GM21717 (cell line): Measurements from ENCODE around the gene BPNT1.
"Not testable (repeated sequence)": the region's sequence is repeated elsewhere in the genome, so short reads cannot be mapped to it uniquely, and the experiment has no call there.

Experiments
- ATAC-seq: cut with Tn5 transposase; IDR thresholded peaks from one replicate; pipeline ENCODE4 v1.9.1; 2021; ENCODE audit warnings: mild to moderate bottlenecking, moderate library complexity; ENCODE audit not compliant: unreplicated experiment

The BPNT1 gene

GRCh38 chr1:220084460-220084859 lies 5.1 kb downstream of the BPNT1 start:
- ATAC-seq: no peak

GRCh38 chr1:220077887-220078286 lies 11.7 kb downstream of the BPNT1 start:
- no peak for ATAC-seq

- no peak for ATAC-seq
These were observed 12.5 kb downstream of the BPNT1 start for GRCh38 chr1:220076861-220077762.

GRCh38 chr1:220067269-220068204 lies 22.1 kb downstream of the BPNT1 start:
- ATAC-seq: no peak

DNA sequence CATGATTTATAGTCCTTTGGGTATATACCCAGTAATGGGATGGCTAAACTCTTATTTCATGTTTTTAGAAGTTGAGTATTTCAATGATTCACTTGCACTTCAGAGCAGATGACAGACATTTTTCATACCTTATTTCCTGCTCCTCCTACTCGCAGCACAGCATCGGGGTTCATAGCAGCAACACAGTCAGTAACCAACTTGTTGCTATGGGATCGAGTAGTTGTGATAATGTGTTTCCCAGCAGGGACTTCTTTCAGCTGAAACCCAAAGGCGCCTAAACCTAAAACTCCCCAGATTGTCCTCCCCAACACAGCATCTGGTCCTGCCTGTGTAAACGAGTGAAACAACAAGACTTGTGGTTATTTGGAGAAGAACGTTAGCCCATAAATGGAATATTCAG lies 27.0 kb downstream of the BPNT1 start:
- ATAC-seq: no peak

GRCh38 chr1:220060876-220061275 lies 28.7 kb downstream of the BPNT1 start:
- no peak for ATAC-seq

DNA sequence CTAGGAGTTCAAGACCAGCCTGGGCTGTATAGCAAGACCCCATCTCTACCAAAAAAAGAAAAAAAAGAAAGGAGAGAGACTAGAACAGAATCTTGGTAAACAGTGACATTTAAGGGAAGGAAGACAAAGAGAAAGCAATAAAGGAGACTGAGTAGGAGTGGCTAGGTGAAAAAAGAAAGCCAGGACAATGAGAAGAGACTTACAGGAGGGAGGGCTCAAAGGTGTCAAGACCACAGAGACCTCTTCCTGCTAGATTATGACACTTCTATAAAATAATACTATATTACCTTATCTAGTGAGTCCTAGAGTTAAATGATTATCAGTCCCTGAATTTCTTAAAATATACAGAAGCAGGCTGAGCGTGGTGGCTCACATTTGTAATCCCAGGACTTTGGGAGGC lies 33.2 kb downstream of the BPNT1 start:
- no peak for ATAC-seq

- ATAC-seq: peak; percentile 98
These were observed 43.3 kb downstream of the BPNT1 start, which contains the start of gene EPRS1 for GRCh38 chr1:220046052-220046930. TSS of gene EPRS1 (minus strand) at chr1:220046505. CDS start at chr1:220046388, 117 bp downstream.

GRCh38 chr1:220045356-220046051 lies 44.1 kb downstream of the BPNT1 start:
- peak; percentile 22 for ATAC-seq

DNA sequence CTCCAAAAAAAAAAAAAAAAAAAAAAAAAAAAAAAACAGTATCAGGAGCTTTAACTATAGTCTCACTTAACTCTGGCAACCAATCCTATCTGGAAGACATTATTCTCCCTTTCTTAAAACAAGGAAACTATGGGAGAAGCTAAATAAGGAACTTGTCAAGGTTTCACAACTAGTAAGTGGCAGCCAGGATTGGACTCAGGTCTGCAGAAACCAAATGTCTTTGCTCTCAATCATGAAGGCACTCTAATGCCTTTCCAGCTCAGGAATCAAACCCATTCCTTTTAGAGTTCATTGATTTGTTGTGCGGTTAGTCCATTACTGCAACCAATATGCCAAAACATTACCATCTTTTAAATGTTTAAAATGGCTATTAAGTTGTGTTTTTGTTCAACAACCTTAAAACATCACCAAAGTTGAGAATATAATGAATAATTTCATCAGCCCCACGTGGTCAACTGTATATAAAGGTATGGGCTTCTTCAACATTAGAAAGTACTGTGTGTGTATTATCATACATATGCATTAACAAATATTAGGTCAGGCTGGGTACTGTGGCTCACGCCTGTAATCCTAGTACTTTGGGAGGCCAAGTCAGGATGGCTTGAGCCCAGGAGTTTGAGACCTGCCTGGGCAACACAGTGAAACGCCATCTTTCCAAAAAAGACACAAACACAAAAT lies 44.8 kb downstream of the BPNT1 start:
- ATAC-seq: no peak

DNA sequence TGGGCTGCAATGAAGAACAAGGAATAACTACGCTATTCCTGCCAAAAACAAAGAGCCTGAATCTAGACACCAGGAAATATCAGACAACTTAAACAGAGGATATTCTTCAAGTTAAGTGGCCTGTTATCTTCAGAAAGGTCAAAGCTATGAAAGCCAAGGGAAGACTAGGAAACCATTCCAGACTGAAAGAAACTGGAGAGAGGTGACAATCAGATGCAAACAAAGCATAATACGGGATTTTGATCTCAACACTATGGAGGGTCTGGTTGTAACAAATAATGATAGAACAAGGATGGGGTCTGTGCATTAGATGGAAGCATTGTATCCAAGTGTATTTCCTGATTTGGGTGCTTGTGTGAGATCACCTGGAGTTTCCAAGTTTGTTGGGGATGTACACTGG lies 45.9 kb downstream of the BPNT1 start:
- ATAC-seq: no peak

- no peak for ATAC-seq
These were observed 49.5 kb downstream of the BPNT1 start for GRCh38 chr1:220040028-220040596.

DNA sequence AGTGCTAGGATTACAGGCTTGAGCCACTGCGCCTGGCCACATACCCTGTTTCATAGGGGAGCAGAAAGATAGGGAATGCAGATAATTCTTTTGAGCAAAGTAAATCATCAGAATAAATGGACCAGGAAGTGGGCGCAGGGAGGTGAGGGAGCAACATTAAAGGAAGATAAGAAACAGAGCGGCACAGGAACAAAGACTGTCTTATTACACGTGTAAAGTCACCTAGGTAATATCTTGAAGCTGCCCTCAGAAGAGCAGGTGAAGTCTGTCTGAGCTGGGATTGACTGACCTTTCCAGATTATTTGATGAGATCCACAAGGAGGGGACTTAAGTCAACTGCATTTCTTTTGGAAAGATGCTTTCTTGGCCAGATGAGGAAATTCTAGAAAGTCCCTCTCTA lies 50.9 kb downstream of the BPNT1 start:
- ATAC-seq: no peak

DNA sequence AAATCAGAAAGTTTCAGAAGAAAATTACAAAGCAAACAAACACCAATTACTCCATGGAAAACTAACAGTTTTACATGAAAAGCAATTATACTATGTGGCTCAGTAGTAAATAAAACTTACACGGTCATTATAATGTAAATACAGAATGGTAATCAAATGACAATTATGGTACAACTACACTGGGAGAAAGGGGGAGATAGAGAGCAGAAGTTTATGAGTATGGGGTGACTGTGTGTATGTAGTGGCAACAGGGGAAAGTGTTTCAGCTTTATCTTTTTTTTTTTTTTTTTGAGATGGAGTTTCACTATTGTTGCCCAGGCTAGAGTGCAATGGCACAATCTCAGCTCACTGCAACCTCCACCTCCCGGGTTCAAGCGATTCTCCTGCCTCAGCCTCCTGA lies 51.8 kb downstream of the BPNT1 start:
- not testable (repeated sequence) for ATAC-seq

DNA sequence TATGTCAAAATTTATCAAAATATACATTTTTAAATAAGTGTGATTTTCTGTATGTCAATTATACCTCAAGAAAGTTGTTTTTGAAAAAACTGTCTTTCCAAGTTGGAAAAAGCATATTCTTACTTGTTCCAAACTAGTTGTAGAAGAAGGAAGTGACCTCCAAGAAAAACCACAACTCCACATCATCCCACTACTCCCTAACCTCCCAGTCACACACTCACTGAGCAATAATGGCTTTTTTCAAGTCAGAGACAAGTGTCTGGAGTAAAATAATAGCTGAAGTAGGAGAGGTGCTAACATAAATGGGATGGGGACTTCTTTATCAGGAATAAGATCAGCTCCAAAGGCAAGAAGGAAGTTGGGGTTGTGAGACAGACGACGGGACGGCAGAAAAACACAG lies 56.7 kb downstream of the BPNT1 start:
- ATAC-seq: no peak

GRCh38 chr1:220031287-220031686 lies 58.3 kb downstream of the BPNT1 start:
- peak; percentile 61 for ATAC-seq

DNA sequence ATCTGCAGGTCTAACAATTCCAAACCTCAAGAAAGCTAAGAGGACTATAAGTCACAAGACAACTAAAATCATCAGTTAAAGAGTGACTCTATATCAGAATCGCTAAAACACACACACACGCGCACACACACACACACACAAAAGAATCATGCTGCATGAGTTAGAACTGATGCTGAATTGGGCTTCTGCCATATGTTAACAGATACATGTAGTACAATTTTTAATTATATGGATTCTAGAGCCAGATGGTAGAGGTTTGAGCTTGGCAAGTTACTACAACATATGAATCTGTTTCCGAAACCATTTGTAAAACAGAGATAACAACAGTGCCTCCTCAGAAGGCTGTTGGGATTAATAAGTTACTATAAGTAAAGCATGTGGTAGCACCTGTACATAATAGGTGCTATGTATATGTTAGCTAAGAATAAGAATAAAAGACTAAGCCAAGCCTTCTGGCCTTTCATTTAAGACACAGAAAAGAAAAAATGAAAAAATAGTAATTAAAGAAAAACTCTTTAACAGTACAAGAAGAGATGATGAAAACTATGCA lies 61.2 kb downstream of the BPNT1 start:
- no peak for ATAC-seq

DNA sequence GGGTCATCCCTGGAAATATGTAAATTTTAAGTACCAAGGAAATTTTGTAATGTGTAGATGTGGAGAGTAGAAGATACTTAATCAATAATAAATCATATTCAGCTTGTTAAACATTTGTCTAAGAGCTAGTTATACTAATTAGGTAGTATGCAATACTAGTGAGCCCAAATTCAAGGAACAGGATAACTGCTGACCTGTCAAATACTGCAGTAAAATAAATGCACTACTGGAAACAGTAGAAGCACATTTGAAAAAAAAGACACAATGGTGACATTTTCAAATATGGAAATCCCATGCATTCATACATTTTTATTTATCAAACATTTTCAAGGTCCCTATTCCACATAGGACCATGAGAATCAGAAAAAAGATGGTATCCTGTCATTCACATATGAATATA lies 70.5 kb downstream of the BPNT1 start:
- ATAC-seq: no peak

DNA sequence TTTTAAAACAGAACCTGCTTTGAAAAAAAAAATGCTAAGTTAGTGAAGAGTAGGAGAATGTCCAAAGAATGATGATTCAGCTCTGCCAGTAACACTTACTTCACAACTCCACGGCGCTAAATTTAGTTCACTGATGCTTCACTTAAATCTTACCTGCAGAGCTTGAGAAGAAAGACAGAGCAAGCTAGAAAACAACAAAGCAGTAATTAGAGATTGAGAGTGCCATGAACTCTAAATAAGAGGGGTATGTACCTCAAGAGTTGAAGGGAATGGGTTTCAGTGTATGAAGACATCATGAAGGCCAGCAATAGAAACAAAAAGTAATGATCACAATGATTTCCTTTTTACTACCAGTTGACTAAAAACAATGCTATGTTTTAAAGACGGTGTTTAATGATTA lies 76.1 kb downstream of the BPNT1 start:
- ATAC-seq: peak; percentile 62
